HCT116 (cell line): ENCODE results near the gene SPSB1. TPM values are rescaled to one million over a fixed set of nuclear protein-coding genes. Genes with fewer than 3 reads are reported as not detected.

ENCODE experiments used
- ATAC-seq: fragments of 200-7000 bp; cut with Tn5 transposase; 2 replicates; pipeline ENCODE4 v1.9.1; 2020; ENCODE audit warnings: mild to moderate bottlenecking, moderate library complexity
- BruUV-seq: library from RNA; stranded (reverse); fragments of 400-500 nt; replicated peaks from 2 replicates; lab custom pipeline; 2021; lab: Mats Ljungman, UMichigan
- CTCF ChIA-PET: fragments of 300-600 bp; sonication (Branson Sonifier 250); formaldehyde crosslinking; loops from one replicate; lab custom pipeline; 2021; ENCODE audit warnings: antibody characterized with exemption; lab: Charles Lee
- POLR2A ChIA-PET: fragments of 300-600, 350-600 bp; sonication (Branson Sonifier 250); formaldehyde crosslinking; loops from one replicate; lab custom pipeline; 2021; ENCODE audit warnings: antibody characterized with exemption; lab: Charles Lee
- RAD21 ChIA-PET, 2 experiments: fragments of 300-600 bp; sonication (Branson Sonifier 250); formaldehyde crosslinking; loops; one replicate each; lab custom pipeline; 2023; ENCODE audit warnings: low total read pairs in 2 of 2; ENCODE audit not compliant: uncharacterized antibody in 2 of 2, unreplicated experiment in 2 of 2, low non-redundant PET in 1 of 2; lab: Charles Lee
- DNase-seq: peaks from one replicate; pipeline ENCODE4 v3.0.0-alpha.2; 2010; ENCODE audit warnings: low read depth, low spot score
- H2AFZ ChIP-seq: fragments of 200-600 bp; shearing (Covaris generic), sonication (generic); 2 replicates; pipeline ENCODE4 v1.6.1; 2017; ENCODE audit warnings: low read depth, mixed run types, mixed read lengths, antibody characterized with exemption, low read length; ENCODE audit not compliant: poor library complexity, severe bottlenecking
- H3K27ac ChIP-seq: 2 replicates; pipeline ENCODE4 v1.5.1; 2012; ENCODE audit warnings: low read depth, low read length
- H3K27me3 ChIP-seq: fragments of 200-600 bp; sonication (generic); 2 replicates; pipeline ENCODE4 v1.6.1; 2016; ENCODE audit warnings: mixed run types, low read length, mixed read lengths; ENCODE audit not compliant: insufficient read depth
- H3K36me3 ChIP-seq, 2 experiments: fragments of 200-500 bp in 1 of 2; fragments of 200-600 bp in 1 of 2; sonication (Bioruptor generic) in 1 of 2; sonication (generic) in 1 of 2; 2 replicates each; pipeline versions ENCODE4 v1.5.1 to v1.6.1; 2014 to 2016; ENCODE audit warnings: low read length in 2 of 2, inconsistent platforms in 1 of 2, mixed read lengths in 1 of 2, mixed run types in 1 of 2; ENCODE audit not compliant: insufficient read depth in 2 of 2, control insufficient read depth in 1 of 2
- H3K4me1 ChIP-seq, 2 experiments: fragments of 200-600 bp in 1 of 2; sonication (generic) in 1 of 2; 2 replicates each; pipeline versions ENCODE4 v1.5.1 to v1.6.1; 2012 to 2017; ENCODE audit warnings: low read length in 2 of 2, inconsistent platforms in 1 of 2, mild to moderate bottlenecking in 1 of 2, mixed read lengths in 1 of 2, mixed run types in 1 of 2, moderate library complexity in 1 of 2; ENCODE audit not compliant: insufficient read depth in 2 of 2, control insufficient read depth in 1 of 2
- H3K4me2 ChIP-seq: fragments of 200-600 bp; sonication (generic); 2 replicates; pipeline ENCODE4 v1.6.1; 2017; ENCODE audit warnings: mixed run types, low read length, mixed read lengths
- H3K4me3 ChIP-seq, 2 experiments: fragments of 200-600 bp in 1 of 2; sonication (generic) in 1 of 2; replicated peaks in 1 of 2; 2 replicates each; pipeline ENCODE4 v1.5.1; 2011 to 2016; ENCODE audit warnings: low read length in 2 of 2, control low read depth in 1 of 2, low read depth in 1 of 2, mild to moderate bottlenecking in 1 of 2, mixed read lengths in 1 of 2, mixed run types in 1 of 2
- H3K79me2 ChIP-seq: fragments of 200-600 bp; sonication (generic); 2 replicates; pipeline ENCODE4 v1.6.1; 2017; ENCODE audit warnings: mild to moderate bottlenecking, mixed run types, low read length, moderate library complexity, mixed read lengths; ENCODE audit not compliant: insufficient read depth
- H3K9ac ChIP-seq: fragments of 200-600 bp; sonication (generic); 2 replicates; pipeline ENCODE4 v1.6.1; 2016; ENCODE audit warnings: low read length, mixed read lengths
- H3K9me2 ChIP-seq: fragments of 200-600 bp; sonication (generic), shearing (Covaris generic); 2 replicates; pipeline ENCODE4 v1.6.1; 2017; ENCODE audit warnings: mixed run types, mild to moderate bottlenecking, moderate library complexity; ENCODE audit not compliant: insufficient read depth
- H3K9me3 ChIP-seq, 2 experiments: fragments of 200-500 bp in 1 of 2; fragments of 200-600 bp in 1 of 2; sonication (Bioruptor generic) in 1 of 2; sonication (generic) in 1 of 2; 2 replicates each; pipeline ENCODE4 v1.6.1; 2014 to 2017; ENCODE audit warnings: low read length in 2 of 2, mixed read lengths in 2 of 2, inconsistent platforms in 1 of 2, low read depth in 1 of 2, mild to moderate bottlenecking in 1 of 2, mixed run types in 1 of 2, moderate library complexity in 1 of 2; ENCODE audit not compliant: control insufficient read depth in 1 of 2, insufficient read depth in 1 of 2
- H4K20me1 ChIP-seq: fragments of 200-600 bp; sonication (generic), shearing (Covaris generic); 2 replicates; pipeline ENCODE4 v1.6.1; 2017; ENCODE audit warnings: mixed run types, mild to moderate bottlenecking, moderate library complexity; ENCODE audit not compliant: insufficient read depth
- CEBPB ChIP-seq: IDR thresholded peaks from 2 replicates; pipeline ENCODE4 v1.6.1; 2012; ENCODE audit warnings: low read depth
- JUND ChIP-seq: IDR thresholded peaks from 2 replicates; pipeline ENCODE4 v1.6.1; 2012
- SP1 ChIP-seq: IDR thresholded peaks from 2 replicates; pipeline ENCODE4 v1.6.1; 2012; ENCODE audit warnings: low read depth
- SRF ChIP-seq: IDR thresholded peaks from 2 replicates; pipeline ENCODE4 v1.6.1; 2012; ENCODE audit warnings: low read depth
- TCF7L2 ChIP-seq: IDR thresholded peaks from 2 replicates; pipeline ENCODE4 v1.7.0; 2011; ENCODE audit warnings: borderline replicate concordance, inconsistent platforms; ENCODE audit not compliant: insufficient read depth, insufficient read length; ENCODE audit errors: extremely low read depth
- YY1 ChIP-seq: IDR thresholded peaks from 2 replicates; pipeline ENCODE4 v1.6.1; 2011; ENCODE audit warnings: low read length, low read depth, moderate library complexity, mild to moderate bottlenecking; ENCODE audit not compliant: insufficient replicate concordance; ENCODE audit errors: extremely low read depth
- ZFX ChIP-seq: fragments of 450-650 bp; IDR thresholded peaks from 2 replicates; pipeline ENCODE4 v1.6.1; 2017
- intact Hi-C: fragments of 100-400 bp; cut with micrococcal nuclease; formaldehyde crosslinking; loops from 2 replicates; pipeline ENCODE4 v1.10.0; 2022
- total RNA-seq: library from RNA; stranded (reverse); gene quantifications from one replicate; pipeline ENCODE4 v1.2.1, GENCODE V29; 2021; ENCODE audit not compliant: unreplicated experiment

The SPSB1 gene
- total RNA-seq, 1 experiment from 2014 or later: 10.8 TPM

DNA sequence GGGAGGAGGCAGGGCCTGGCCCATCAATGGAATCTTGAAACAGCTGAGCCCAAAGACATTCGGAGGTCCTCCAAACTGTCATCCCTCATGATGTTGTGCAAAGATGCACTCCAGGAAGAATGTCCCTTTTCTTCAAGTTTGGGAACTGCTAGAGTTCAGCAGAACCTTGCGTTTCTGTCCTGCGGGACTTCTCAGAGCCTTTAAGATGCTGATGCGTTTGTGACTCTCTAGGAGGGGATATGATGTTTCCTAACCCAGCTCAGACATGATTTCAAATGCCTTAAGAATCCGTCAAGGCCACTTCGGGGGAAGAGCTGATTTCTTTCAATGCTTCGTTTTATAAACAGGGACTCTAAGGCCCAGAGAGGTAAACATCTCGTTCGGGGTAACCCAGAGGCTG is 35.5 kb downstream of the SPSB1 start:
- POLR2A ChIA-PET: no interaction called here
- Histone ChIP-seq H3K79me2 (peaks cover 14% of the 10 kb centered on the region; the same call in 1 of the 2 replicates), H3K27me3 (no peaks in the 10 kb centered on the region), H3K9me2 (no peaks in the 10 kb centered on the region), H3K9me3 (no peaks in the 10 kb centered on the region), H3K4me2 (no peak overlapping the region), H3K4me1 (peaks cover 6 to 22% of the 10 kb centered on the region in 2 experiments; a peak in 3 of 4 replicates), H4K20me1 (no peaks in the 10 kb centered on the region), H3K4me3 (no peak overlapping the region), H2AFZ (no peak overlapping the region), H3K9ac (no peak overlapping the region), H3K36me3 (no peaks in the 10 kb centered on the region), H3K27ac (no peak overlapping the region)
- no TSS peak for BruUV-seq
- RAD21 ChIA-PET: no interaction called here
- no peak for DNase-seq
- ATAC-seq: no peak
- CTCF ChIA-PET: no interaction called here
- intact Hi-C loops: no loop called here
- TF ChIP-seq YY1: no peak
- no peak for TF ChIP-seq CEBPB
- TF ChIP-seq JUND: no peak

DNA sequence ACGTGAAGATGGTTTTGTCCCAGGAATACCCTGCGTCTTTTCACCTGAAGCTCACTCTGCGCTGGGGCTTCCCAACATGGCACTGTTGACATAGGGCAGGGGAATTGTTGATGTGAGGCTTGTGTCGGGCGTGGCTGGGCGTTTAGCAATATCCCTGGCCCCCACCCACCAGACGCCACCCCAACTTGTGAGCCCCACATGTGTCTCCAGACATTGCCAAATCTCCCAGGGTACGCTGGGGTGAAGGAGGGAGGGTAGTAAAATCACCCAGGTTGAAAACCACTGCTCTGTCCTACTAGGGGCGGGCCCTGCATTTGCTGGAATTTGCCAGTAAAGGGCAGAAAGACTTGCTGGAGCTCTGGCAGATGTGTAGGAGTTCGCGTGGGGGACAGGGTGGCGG is 36.0 kb downstream of the SPSB1 start:
- peaks cover 14% of the 10 kb centered on the region; the same call in 1 of the 2 replicates for H3K79me2 ChIP-seq
- no peaks in the 10 kb centered on the region for H3K27me3 ChIP-seq
- BruUV-seq: no TSS peak
- DNase-seq (no peak), ATAC-seq (no peak)
- H3K4me2 ChIP-seq: no peak overlapping the region
- H3K4me1 ChIP-seq: peaks cover 6 to 22% of the 10 kb centered on the region in 2 experiments; a peak in 3 of 4 replicates
- H2AFZ ChIP-seq: no peak overlapping the region
- POLR2A ChIA-PET: no interaction called here
- H3K4me3 ChIP-seq: no peak overlapping the region
- RAD21 ChIA-PET: no interaction called here
- no peaks in the 10 kb centered on the region for H3K9me2 ChIP-seq
- no peaks in the 10 kb centered on the region for H4K20me1 ChIP-seq
- CTCF ChIA-PET: no interaction called here
- TF ChIP-seq ZFX (no peak), SRF (no peak), YY1 (no peak), TCF7L2 (no peak), SP1 (no peak)
- no peak overlapping the region for H3K27ac ChIP-seq
- H3K36me3 ChIP-seq: no peaks in the 10 kb centered on the region
- intact Hi-C loops: no loop called here
- no peaks in the 10 kb centered on the region for H3K9me3 ChIP-seq
- no peak overlapping the region for H3K9ac ChIP-seq
